GM18868 (cell line): ENCODE data around the gene PALLD.
"Not testable (repeated sequence)": the region's sequence is repeated elsewhere in the genome, so short reads cannot be mapped to it uniquely, and the experiment has no call there.

Source experiments
- ATAC-seq: cut with Tn5 transposase; IDR thresholded peaks from one replicate; pipeline ENCODE4 v1.9.1; 2021; ENCODE audit warnings: mild to moderate bottlenecking, moderate library complexity; ENCODE audit not compliant: unreplicated experiment

The PALLD gene

GRCh38 chr4:168803732-168804131 lies 306.9 kb downstream of the PALLD start:
- no peak for ATAC-seq

- no peak for ATAC-seq
Observed at GRCh38 chr4:168804146-168804545, 307.3 kb downstream of the PALLD start.

GRCh38 chr4:168805341-168805740 lies 308.5 kb downstream of the PALLD start:
- no peak for ATAC-seq

- not testable (repeated sequence) for ATAC-seq
Observed at GRCh38 chr4:168806247-168806646, 309.4 kb downstream of the PALLD start.

GRCh38 chr4:168811207-168811606 lies 314.4 kb downstream of the PALLD start:
- ATAC-seq = no peak

GRCh38 chr4:168811786-168812651 lies 315.2 kb downstream of the PALLD start:
- no peak for ATAC-seq

- no peak for ATAC-seq
Observed at GRCh38 chr4:168812806-168813205, 316.0 kb downstream of the PALLD start.

GRCh38 chr4:168813890-168814289 lies 317.0 kb downstream of the PALLD start:
- ATAC-seq = no peak

- no peak for ATAC-seq
Observed at GRCh38 chr4:168815379-168816345, 318.8 kb downstream of the PALLD start.

GRCh38 chr4:168817370-168817769 lies 320.5 kb downstream of the PALLD start:
- no peak for ATAC-seq

- no peak for ATAC-seq
Observed at GRCh38 chr4:168822481-168822880, 325.6 kb downstream of the PALLD start.

GRCh38 chr4:168825975-168826374 lies 329.1 kb downstream of the PALLD start:
- no peak for ATAC-seq

- ATAC-seq = no peak
Observed at GRCh38 chr4:168826620-168827019, 329.8 kb downstream of the PALLD start.

- no peak for ATAC-seq
Observed at GRCh38 chr4:168830777-168831512, 334.1 kb downstream of the PALLD start.

GRCh38 chr4:168831585-168831918 lies 334.7 kb downstream of the PALLD start:
- ATAC-seq = peak; percentile 16

GRCh38 chr4:168831919-168832762 lies 335.3 kb downstream of the PALLD start:
- peak; percentile 93 for ATAC-seq

GRCh38 chr4:168832763-168833575 lies 336.1 kb downstream of the PALLD start:
- ATAC-seq = no peak

GRCh38 chr4:168833881-168834280 lies 337.0 kb downstream of the PALLD start:
- no peak for ATAC-seq

GRCh38 chr4:168835880-168836454 lies 339.1 kb downstream of the PALLD start:
- ATAC-seq = no peak
